Measurements from ENCODE around the gene FNIP1.

The FNIP1 gene

DNA sequence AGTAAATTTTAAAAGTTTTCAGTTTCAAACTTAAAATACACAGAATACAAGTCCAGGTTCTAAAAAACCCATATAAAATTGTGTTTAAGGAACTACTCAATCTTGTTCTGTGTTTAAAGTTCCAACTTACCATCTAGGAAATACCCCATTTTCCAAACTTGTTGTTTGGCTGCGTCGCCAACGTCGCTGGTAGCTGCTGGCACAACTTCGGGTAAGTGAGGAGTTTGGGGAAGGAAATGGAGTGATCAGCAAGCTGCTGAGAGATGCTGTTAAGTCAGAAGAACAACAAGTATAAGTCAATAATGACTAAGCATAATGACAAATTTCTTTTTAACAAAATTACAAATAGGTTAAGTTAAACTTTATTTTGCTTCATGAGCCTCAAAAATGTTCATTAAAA lies 90.5 kb downstream of the FNIP1 start:
- Histone ChIP-seq H3K36me3 (replicated peaks; ENCODE audit: insufficient read depth, low read length) (peaks cover 14% of the 10 kb centered on the region; the same call in 1 of the 2 replicates), H3F3A (ENCODE audit: insufficient read depth, low read length) (no peaks in the 10 kb centered on the region), H3K27me3 (replicated peaks; ENCODE audit: insufficient read depth, low read length) (no peaks in the 10 kb centered on the region), H3K9ac (ENCODE audit: low read length) (no peak overlapping the region), H2AFZ (ENCODE audit: low read length) (no peak overlapping the region), H3K4me3 (ENCODE audit: low read length) (no peak overlapping the region), H3K27ac (ENCODE audit: low read length) (no peak overlapping the region), H3K4me2 (ENCODE audit: low read depth, low read length) (no peak overlapping the region), H3K9me3 (replicated peaks; ENCODE audit: insufficient read depth, low read length) (no peaks in the 10 kb centered on the region), H3K9me2 (replicated peaks; ENCODE audit: insufficient read depth, low read length) (no peaks in the 10 kb centered on the region), H3K4me1 (ENCODE audit: low read length) (no peaks in the 10 kb centered on the region), H3K79me2 (ENCODE audit: low read length) (no peaks in the 10 kb centered on the region), H4K20me1 (ENCODE audit: insufficient read depth, low read length) (no peaks in the 10 kb centered on the region)
- DNase-seq = no peak
- TF ChIP-seq EZH2 (optimal IDR thresholded peaks at IDR 0.05; ENCODE audit: low read depth, low read length) (no peak), EZH2phosphoT487 (IDR thresholded peaks at IDR 0.05; ENCODE audit: low read length) (no peak)
- TF ChIP-seq, protein P1, sequence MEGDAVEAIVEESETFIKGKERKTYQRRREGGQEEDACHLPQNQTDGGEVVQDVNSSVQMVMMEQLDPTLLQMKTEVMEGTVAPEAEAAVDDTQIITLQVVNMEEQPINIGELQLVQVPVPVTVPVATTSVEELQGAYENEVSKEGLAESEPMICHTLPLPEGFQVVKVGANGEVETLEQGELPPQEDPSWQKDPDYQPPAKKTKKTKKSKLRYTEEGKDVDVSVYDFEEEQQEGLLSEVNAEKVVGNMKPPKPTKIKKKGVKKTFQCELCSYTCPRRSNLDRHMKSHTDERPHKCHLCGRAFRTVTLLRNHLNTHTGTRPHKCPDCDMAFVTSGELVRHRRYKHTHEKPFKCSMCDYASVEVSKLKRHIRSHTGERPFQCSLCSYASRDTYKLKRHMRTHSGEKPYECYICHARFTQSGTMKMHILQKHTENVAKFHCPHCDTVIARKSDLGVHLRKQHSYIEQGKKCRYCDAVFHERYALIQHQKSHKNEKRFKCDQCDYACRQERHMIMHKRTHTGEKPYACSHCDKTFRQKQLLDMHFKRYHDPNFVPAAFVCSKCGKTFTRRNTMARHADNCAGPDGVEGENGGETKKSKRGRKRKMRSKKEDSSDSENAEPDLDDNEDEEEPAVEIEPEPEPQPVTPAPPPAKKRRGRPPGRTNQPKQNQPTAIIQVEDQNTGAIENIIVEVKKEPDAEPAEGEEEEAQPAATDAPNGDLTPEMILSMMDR (IDR thresholded peaks at IDR 0.05; ENCODE audit: low read length) = no peak

DNA sequence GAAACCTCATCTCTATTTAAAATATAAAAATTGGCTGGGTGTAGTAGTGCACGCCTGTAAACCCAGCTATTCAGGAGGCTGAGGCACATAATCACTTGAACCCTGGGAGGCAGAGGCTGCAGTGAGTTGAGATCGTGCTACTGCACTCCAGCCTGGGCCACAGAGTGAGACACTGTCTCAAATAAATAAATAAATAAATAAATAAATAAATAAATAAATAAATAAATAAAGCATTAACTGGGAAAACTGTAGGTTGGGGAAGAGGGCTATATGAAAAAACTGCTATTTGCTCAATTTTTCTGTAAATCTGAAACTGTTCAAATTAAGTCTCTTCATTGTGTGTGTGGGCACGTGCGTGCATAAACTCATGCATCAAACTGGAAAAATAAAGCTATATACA lies 101.9 kb downstream of the FNIP1 start:
- Histone ChIP-seq H3F3A (ENCODE audit: insufficient read depth, low read length) (no peaks in the 10 kb centered on the region), H4K20me1 (ENCODE audit: insufficient read depth, low read length) (no peaks in the 10 kb centered on the region), H3K79me2 (ENCODE audit: low read length) (no peaks in the 10 kb centered on the region), H3K36me3 (replicated peaks; ENCODE audit: insufficient read depth, low read length) (no peaks in the 10 kb centered on the region), H3K4me1 (ENCODE audit: low read length) (no peaks in the 10 kb centered on the region), H3K9me3 (replicated peaks; ENCODE audit: insufficient read depth, low read length) (no peaks in the 10 kb centered on the region), H3K4me2 (ENCODE audit: low read depth, low read length) (no peak overlapping the region), H3K27me3 (replicated peaks; ENCODE audit: insufficient read depth, low read length) (no peaks in the 10 kb centered on the region), H2AFZ (ENCODE audit: low read length) (no peak overlapping the region), H3K4me3 (ENCODE audit: low read length) (no peak overlapping the region), H3K27ac (ENCODE audit: low read length) (no peak overlapping the region), H3K9me2 (replicated peaks; ENCODE audit: insufficient read depth, low read length) (no peaks in the 10 kb centered on the region), H3K9ac (ENCODE audit: low read length) (no peak overlapping the region)
- no peak for DNase-seq
- TF ChIP-seq EZH2phosphoT487 (IDR thresholded peaks at IDR 0.05; ENCODE audit: low read length) = no peak
- no peak for TF ChIP-seq EZH2 (optimal IDR thresholded peaks at IDR 0.05; ENCODE audit: low read depth, low read length)
- TF ChIP-seq, protein P1 (IDR thresholded peaks at IDR 0.05; ENCODE audit: low read length) = no peak

DNA sequence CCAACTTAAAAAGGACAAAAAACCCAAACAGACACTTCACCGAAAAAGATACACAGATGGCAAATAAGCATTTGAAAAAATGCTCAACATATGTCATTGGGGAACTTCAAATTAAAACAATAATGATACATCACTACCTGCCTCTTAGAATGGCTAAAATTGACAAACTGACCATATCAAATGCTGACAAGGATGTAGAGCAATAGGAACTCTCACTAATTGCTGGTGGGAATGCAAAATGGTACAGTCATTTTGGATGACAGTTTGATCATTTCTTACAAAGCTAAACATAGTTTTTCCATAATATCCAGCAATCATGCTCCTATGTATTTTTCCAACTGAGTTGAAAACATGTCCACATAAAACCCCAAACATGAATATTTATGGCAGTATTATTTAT lies 102.9 kb downstream of the FNIP1 start:
- H2AFZ ChIP-seq (ENCODE audit: low read length) = no peak overlapping the region
- H3K4me2 ChIP-seq (ENCODE audit: low read depth, low read length) = no peak overlapping the region
- H3K36me3 ChIP-seq (replicated peaks; ENCODE audit: insufficient read depth, low read length) = no peaks in the 10 kb centered on the region; the same call in 1 of the 2 replicates
- no peaks in the 10 kb centered on the region for H3K9me2 ChIP-seq (replicated peaks; ENCODE audit: insufficient read depth, low read length)
- H3K27me3 ChIP-seq (replicated peaks; ENCODE audit: insufficient read depth, low read length) = no peaks in the 10 kb centered on the region
- no peaks in the 10 kb centered on the region for H4K20me1 ChIP-seq (ENCODE audit: insufficient read depth, low read length)
- no peak for DNase-seq
- H3K9me3 ChIP-seq (replicated peaks; ENCODE audit: insufficient read depth, low read length) = no peaks in the 10 kb centered on the region
- H3K79me2 ChIP-seq (ENCODE audit: low read length) = no peaks in the 10 kb centered on the region
- TF ChIP-seq EZH2 (optimal IDR thresholded peaks at IDR 0.05; ENCODE audit: low read depth, low read length) = no peak
- no peak for TF ChIP-seq EZH2phosphoT487 (IDR thresholded peaks at IDR 0.05; ENCODE audit: low read length)
- TF ChIP-seq, protein P1 (IDR thresholded peaks at IDR 0.05; ENCODE audit: low read length) = no peak
- H3K4me3 ChIP-seq (ENCODE audit: low read length) = no peak overlapping the region
- H3K27ac ChIP-seq (ENCODE audit: low read length) = no peak overlapping the region
- H3F3A ChIP-seq (ENCODE audit: insufficient read depth, low read length) = no peaks in the 10 kb centered on the region
- no peaks in the 10 kb centered on the region for H3K4me1 ChIP-seq (ENCODE audit: low read length)
- no peak overlapping the region for H3K9ac ChIP-seq (ENCODE audit: low read length)
